ENCODE data around the gene SPATS2. TPM values are rescaled to one million over a fixed set of nuclear protein-coding genes. Genes with fewer than 3 reads are reported as not detected.

The SPATS2 gene
- total and polyA plus RNA-seq, 10 of the 15 experiments (the other 5 are each of a cell fraction or from before 2014, with no cell fraction given) = 9.0 to 54.2 (median 27.5) TPM

GRCh38 chr12:49540229-49541139 is 173.2 kb downstream of the SPATS2 start:
- no TSS peak for BruUV-seq (replicated peaks)
- CTCF ChIA-PET = interaction anchor here (1.4 kb wide), 1 partner anchor 41 kb away, joined by 3 read pairs; no protein-coding TSS in a partner anchor
- Histone ChIP-seq H3K36me3 (ENCODE audit: control insufficient read depth in 2 of 2, insufficient read depth in 2 of 2, low read length in 1 of 2) (no peaks in the 10 kb centered on the region), H3K9me3 (replicated peaks; ENCODE audit: control insufficient read depth, insufficient read depth, low read length) (no peaks in the 10 kb centered on the region), H3K27me3 (replicated peaks in 1 of 2; ENCODE audit: control insufficient read depth in 2 of 2, insufficient read depth in 2 of 2, low read length in 1 of 2) (peaks cover 13 to 24% of the 10 kb centered on the region in 2 experiments), H2AFZ (ENCODE audit: control insufficient read depth, low read depth, low read length) (no peak overlapping the region), H3K79me2 (ENCODE audit: control insufficient read depth, insufficient read depth, low read length) (no peaks in the 10 kb centered on the region), H3K4me1 (ENCODE audit: control insufficient read depth, insufficient read depth, low read length) (peaks cover 14% of the 10 kb centered on the region), H3K4me3 (no peak overlapping the region), H3K4me2 (ENCODE audit: control insufficient read depth, insufficient read depth) (no peak overlapping the region), H3K27ac (ENCODE audit: control insufficient read depth, insufficient read depth) (no peak overlapping the region), H4K20me1 (ENCODE audit: control insufficient read depth, insufficient read depth) (no peaks in the 10 kb centered on the region; the same call in 1 of the 2 replicates), H3K9ac (ENCODE audit: control insufficient read depth, insufficient read depth, low read length) (no peak overlapping the region)
- SMC1A ChIA-PET (ENCODE audit: uncharacterized antibody, unreplicated experiment) = no interaction called here
- RAD21 ChIA-PET (ENCODE audit: unreplicated experiment) = no interaction called here
- 61% methylated on average over 21 of the region's 21 CpGs for WGBS (ENCODE audit: insufficient coverage, insufficient replicate concordance, low lambda C conversion rate, missing lambda C conversion rate)
- POLR2A ChIA-PET = no interaction called here
- no peak for ATAC-seq
- intact Hi-C loops (cut with micrococcal nuclease; ENCODE audit: unreplicated experiment) (no loop called here), in situ Hi-C loops (cut with MboI) (no loop called here)
- no peak for DNase-seq (ENCODE audit: low read depth, low spot score)
- no peak for FAIRE-seq
- no peak for TF ChIP-seq NFYA (IDR thresholded peaks at IDR 0.05; ENCODE audit: borderline replicate concordance, low read depth, low read length)
- TF ChIP-seq MXI1 (IDR thresholded peaks at IDR 0.05; ENCODE audit: low read depth, low read length) = no peak
- no peak for TF ChIP-seq E2F8 (IDR thresholded peaks at IDR 0.05; ENCODE audit: low read depth, partially characterized antibody)
- no peak for TF ChIP-seq BCL3 (IDR thresholded peaks at IDR 0.05; ENCODE audit: borderline replicate concordance, insufficient read depth, low read depth, low read length, poor library complexity, severe bottlenecking)
- TF ChIP-seq ZNF207 (IDR thresholded peaks at IDR 0.05; ENCODE audit: borderline replicate concordance) = no peak
- TF ChIP-seq ZZZ3 (IDR thresholded peaks at IDR 0.05; ENCODE audit: control insufficient read depth, insufficient read length, low read depth) = no peak
- no peak for TF ChIP-seq RCOR1 (conservative IDR thresholded peaks at IDR 0.05; ENCODE audit: low read depth, low read length)
- TF ChIP-seq EGR1 (IDR thresholded peaks at IDR 0.05; ENCODE audit: borderline replicate concordance in 1 of 2, low read depth in 2 of 2, low read length in 2 of 2) = no peak
- no peak for TF ChIP-seq ATF2 (IDR thresholded peaks at IDR 0.05; ENCODE audit: low read length)
- TF ChIP-seq RBBP5 (conservative IDR thresholded peaks at IDR 0.05) = no peak
- TF ChIP-seq STAT3 (IDR thresholded peaks at IDR 0.05; ENCODE audit: low read depth, low read length) = no peak
- TF ChIP-seq POLR2AphosphoS5 (IDR thresholded peaks at IDR 0.05; ENCODE audit: low read length) = no peak
- no peak for TF ChIP-seq SMC3 (IDR thresholded peaks at IDR 0.05; ENCODE audit: borderline replicate concordance, low read length)
- TF ChIP-seq ZNF384 (IDR thresholded peaks at IDR 0.05; ENCODE audit: borderline replicate concordance, low read depth, low read length) = no peak
- TF ChIP-seq RELB (IDR thresholded peaks at IDR 0.05; ENCODE audit: low read depth) = no peak
- TF ChIP-seq JUND (IDR thresholded peaks at IDR 0.05; ENCODE audit: low read depth, low read length) = no peak
